ENCODE measurements around the gene PLD2.
"Not testable (repeated sequence)": the region's sequence is repeated elsewhere in the genome, so short reads cannot be mapped to it uniquely, and the experiment has no call there.

Gene PLD2

DNA sequence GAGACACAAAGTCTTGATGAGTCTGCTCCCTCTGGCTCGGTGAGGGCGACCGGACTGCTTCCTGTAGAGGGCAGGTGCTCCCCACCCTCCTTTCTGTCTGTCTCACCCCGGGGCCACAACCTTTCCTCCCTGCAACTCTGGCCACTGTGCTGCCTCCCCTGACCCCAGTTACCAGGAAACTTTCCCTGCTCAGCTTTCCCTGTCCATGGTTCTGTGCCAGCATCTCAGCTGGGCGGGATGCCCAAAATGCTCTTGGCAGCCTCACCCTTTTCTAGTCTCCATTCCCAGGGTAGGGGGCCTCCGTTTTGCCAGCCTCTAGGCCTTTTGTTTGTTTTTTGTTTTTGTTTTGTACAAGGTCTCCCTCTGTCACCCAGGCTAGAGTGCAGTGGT is 1.4 kb downstream of the PLD2 start:
- H3K9me3 Mint-ChIP-seq, result no peaks in the 10 kb centered on the region
- no peak for DNase-seq (ENCODE audit: low spot score)
- peaks cover 8% of the 10 kb centered on the region for H3K4me1 Mint-ChIP-seq (ENCODE audit: low read depth)
- H3K27ac Mint-ChIP-seq, result peak overlapping the region; percentile 15
- H3K4me3 Mint-ChIP-seq, result peak overlapping the region; percentile 75
- H3K27me3 Mint-ChIP-seq (ENCODE audit: low read depth), result no peaks in the 10 kb centered on the region
- H3K36me3 Mint-ChIP-seq (ENCODE audit: low read depth), result peaks cover 6% of the 10 kb centered on the region

DNA sequence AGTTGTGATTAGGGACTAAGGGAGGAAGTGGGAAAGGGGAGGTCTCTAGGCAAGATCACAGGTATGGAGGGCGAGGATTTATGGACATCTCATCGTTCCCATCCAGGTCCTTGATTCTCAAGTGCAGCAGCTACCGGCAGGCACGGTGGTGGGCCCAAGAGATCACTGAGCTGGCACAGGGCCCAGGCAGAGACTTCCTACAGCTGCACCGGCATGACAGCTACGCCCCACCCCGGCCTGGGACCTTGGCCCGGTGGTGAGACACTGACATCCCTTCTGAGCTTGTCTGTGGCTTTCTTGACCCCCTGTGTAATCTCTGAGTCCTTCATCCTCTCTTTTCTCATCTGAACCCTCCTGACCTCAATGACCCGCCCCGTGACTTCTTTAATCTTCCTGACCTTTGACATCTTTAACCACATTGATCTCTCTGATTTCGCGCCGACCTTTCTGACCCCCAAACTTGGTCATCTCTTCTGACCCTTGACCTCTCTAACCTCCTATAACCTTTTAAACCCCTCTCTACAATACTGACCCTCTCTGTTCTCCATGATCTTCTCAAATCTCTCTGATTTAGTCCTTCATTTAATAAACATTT is 3.8 kb downstream of the PLD2 start:
- Mint-ChIP-seq H3K9me3 (no peaks in the 10 kb centered on the region), H3K36me3 (ENCODE audit: low read depth) (peaks cover 6% of the 10 kb centered on the region), H3K4me3 (no peak overlapping the region), H3K27me3 (ENCODE audit: low read depth) (no peaks in the 10 kb centered on the region), H3K27ac (no peak overlapping the region), H3K4me1 (ENCODE audit: low read depth) (peaks cover 8% of the 10 kb centered on the region)
- DNase-seq (ENCODE audit: low spot score), result no peak

DNA sequence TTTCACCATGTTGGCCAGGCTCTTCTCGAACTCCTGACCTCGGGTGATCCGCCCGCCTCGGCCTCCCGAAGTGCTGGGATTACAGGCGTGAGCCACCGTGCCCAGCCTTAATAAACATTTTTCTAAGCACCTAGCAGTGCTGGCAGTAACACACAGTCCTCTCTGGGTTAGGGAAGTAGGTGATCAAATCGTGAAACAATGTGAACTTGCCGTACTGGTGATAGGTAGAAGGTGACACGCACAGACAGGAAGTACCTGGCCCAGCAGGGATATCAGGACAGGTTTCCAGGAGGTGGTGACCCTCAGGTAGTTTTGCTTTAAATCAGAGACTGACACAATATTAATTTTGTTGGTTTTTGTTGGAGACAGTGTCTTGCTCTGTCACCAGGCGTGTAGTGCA is 4.5 kb downstream of the PLD2 start:
- H3K27ac Mint-ChIP-seq, result no peak overlapping the region
- peaks cover 2% of the 10 kb centered on the region for H3K4me1 Mint-ChIP-seq (ENCODE audit: low read depth)
- H3K27me3 Mint-ChIP-seq (ENCODE audit: low read depth), result no peaks in the 10 kb centered on the region
- H3K4me3 Mint-ChIP-seq, result no peak overlapping the region
- H3K36me3 Mint-ChIP-seq (ENCODE audit: low read depth), result peaks cover 6% of the 10 kb centered on the region
- no peaks in the 10 kb centered on the region for H3K9me3 Mint-ChIP-seq
- DNase-seq (ENCODE audit: low spot score), result no peak

DNA sequence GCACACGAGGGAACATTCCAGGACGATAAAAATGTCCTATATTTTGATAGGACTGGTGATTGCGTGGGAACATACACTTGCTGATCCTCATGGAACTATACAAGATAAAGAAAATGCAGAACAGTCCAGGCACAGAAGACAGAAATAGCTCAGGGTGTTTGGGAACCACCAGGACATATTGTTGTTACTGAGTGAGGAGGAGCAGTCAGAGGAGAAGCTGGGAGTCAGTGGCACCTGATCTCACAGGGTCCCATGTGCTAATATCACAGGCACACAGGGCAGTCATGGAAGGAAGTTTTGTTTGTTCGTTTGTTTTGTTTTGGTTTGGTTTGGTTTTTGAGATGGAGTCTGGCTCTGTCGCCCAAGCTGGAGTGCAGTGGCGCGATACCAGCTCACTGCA is 5.7 kb downstream of the PLD2 start:
- H3K4me3 Mint-ChIP-seq, result no peak overlapping the region
- no peaks in the 10 kb centered on the region for H3K9me3 Mint-ChIP-seq
- H3K27me3 Mint-ChIP-seq (ENCODE audit: low read depth), result no peaks in the 10 kb centered on the region
- no peak overlapping the region for H3K27ac Mint-ChIP-seq
- H3K36me3 Mint-ChIP-seq (ENCODE audit: low read depth), result peaks cover 6% of the 10 kb centered on the region
- no peak for DNase-seq (ENCODE audit: low spot score)
- H3K4me1 Mint-ChIP-seq (ENCODE audit: low read depth), result peaks cover 2% of the 10 kb centered on the region

DNA sequence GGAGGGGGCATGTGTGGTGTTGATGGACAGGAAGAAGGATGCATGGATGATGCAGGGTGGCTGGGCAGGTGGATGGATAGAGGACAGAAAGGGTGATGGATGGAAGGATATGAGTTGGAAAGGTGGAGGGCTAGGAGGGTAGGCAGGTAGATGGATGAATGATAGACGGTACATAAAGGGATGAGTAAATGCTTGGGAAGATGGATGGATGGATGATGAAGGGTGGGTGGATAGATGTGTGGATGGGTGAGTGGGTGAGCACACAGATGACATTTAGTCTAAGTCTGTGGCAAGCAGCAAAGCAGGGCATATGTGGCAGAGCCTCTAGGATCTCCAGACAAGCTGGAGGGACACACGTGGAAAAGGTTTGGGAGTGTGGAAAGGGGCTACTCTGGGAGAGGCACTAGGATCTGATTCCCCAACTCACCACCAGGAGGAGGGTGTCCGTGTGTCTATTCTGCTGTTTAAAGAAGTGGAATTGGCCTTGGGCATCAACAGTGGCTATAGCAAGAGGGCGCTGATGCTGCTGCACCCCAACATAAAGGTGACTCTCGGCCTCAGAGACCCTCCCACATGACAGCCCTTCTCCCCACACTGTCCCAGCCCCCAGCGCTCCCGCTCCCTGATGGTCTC is 8.2 kb downstream of the PLD2 start:
- no peaks in the 10 kb centered on the region for H3K27me3 Mint-ChIP-seq (ENCODE audit: low read depth)
- DNase-seq (ENCODE audit: low spot score), result no peak
- H3K36me3 Mint-ChIP-seq (ENCODE audit: low read depth), result peaks cover 3% of the 10 kb centered on the region
- H3K4me3 Mint-ChIP-seq, result no peak overlapping the region
- H3K27ac Mint-ChIP-seq, result no peak overlapping the region
- H3K4me1 Mint-ChIP-seq (ENCODE audit: low read depth), result peaks cover 2% of the 10 kb centered on the region
- H3K9me3 Mint-ChIP-seq, result no peaks in the 10 kb centered on the region

DNA sequence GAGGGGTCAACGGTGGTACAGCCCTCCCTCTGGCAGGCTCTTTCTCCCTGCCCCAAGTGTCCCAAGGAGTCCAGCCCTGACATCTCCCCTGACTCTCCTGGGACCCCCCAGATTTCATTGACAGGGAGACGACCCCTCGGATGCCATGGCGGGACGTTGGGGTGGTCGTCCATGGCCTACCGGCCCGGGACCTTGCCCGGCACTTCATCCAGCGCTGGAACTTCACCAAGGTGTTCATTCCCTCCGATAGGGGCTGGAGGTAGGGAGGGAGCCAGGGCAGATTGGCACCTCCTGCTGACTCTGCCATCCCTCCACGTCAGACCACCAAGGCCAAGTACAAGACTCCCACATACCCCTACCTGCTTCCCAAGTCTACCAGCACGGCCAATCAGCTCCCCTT is 9.9 kb downstream of the PLD2 start:
- Mint-ChIP-seq H3K27ac (no peak overlapping the region), H3K9me3 (no peaks in the 10 kb centered on the region), H3K4me1 (ENCODE audit: low read depth) (no peaks in the 10 kb centered on the region), H3K4me3 (no peak overlapping the region), H3K27me3 (ENCODE audit: low read depth) (no peaks in the 10 kb centered on the region), H3K36me3 (ENCODE audit: low read depth) (no peaks in the 10 kb centered on the region)
- DNase-seq (ENCODE audit: low spot score), result no peak

DNA sequence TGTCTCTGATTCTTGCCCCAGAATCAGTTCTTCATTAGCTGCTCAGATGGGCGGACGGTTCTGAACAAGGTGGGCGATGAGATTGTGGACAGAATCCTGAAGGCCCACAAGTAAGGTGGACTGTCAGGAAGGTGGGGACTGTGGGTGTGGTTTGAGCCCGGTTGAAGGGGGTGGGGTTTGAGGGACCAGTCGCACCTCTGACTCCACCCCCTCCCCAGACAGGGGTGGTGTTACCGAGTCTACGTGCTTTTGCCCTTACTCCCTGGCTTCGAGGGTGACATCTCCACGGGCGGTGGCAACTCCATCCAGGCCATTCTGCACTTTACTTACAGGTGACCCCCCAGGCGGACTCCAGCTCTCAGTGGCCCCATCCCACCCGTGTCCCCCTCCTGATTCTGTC is 11.3 kb downstream of the PLD2 start:
- Mint-ChIP-seq H3K27me3 (ENCODE audit: low read depth) (no peaks in the 10 kb centered on the region), H3K36me3 (ENCODE audit: low read depth) (no peaks in the 10 kb centered on the region), H3K4me1 (ENCODE audit: low read depth) (no peaks in the 10 kb centered on the region), H3K27ac (no peak overlapping the region), H3K4me3 (no peak overlapping the region), H3K9me3 (no peaks in the 10 kb centered on the region)
- no peak for DNase-seq (ENCODE audit: low spot score)

DNA sequence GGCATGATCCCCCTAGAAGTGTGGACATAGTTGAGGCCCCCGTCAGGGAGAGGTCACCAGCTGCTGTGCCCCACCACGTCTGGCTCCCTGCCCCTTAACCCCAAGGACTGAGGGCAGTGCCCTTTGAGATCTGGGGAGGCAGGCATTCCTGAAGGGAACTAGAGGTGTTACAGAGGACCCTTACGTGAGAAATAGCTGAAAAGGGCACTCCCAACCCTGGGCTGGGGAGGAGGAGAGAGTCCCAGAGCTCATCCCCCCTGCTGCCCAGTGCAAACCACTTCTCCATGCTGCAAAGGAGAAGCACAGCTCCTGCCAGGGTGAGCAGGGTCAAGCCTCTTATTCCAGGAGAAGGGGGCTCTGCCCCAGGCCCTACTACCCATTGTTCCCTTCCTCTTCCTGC is 15.9 kb downstream of the PLD2 start:
- Mint-ChIP-seq H3K27me3 (ENCODE audit: low read depth) (no peaks in the 10 kb centered on the region), H3K36me3 (ENCODE audit: low read depth) (no peaks in the 10 kb centered on the region), H3K27ac (no peak overlapping the region), H3K9me3 (no peaks in the 10 kb centered on the region), H3K4me3 (no peak overlapping the region), H3K4me1 (ENCODE audit: low read depth) (no peaks in the 10 kb centered on the region)
- DNase-seq (ENCODE audit: low spot score), result no peak

DNA sequence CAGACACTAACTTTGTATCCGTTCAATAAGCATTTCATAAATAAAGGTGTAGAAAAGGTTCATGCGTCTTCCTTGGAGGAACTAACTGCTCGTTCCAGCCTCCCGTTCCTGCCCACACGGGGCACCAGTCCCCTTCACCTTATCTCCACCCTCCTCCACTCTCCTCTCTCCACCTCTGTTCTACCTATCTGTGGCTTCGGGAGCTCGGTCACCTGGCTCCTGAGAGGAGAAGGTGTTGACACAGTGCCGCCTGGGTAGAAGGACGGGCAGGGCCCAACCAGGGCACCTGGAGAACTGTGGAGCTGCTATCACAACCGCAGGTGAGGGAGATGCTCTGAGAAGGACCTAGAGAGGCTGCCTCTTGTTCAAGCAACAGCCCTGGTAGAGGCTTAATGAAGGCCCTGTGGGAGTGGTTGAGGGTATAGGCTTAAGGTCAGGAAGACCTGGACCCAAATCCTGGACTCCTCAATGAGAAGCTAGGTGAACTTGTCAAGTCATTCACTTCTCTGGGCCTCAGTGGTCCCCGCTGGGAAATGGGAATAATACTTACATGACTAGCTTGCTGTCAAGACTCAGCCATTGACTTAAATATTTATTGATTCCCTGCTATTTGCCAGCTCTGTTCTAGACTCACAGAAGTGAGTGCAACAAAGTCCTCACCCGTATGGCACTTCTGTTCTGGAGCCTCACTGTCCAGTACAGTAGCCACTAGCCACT is 16.6 kb downstream of the PLD2 start:
- peaks cover under 1% of the 10 kb centered on the region for H3K27me3 Mint-ChIP-seq (ENCODE audit: low read depth)
- H3K36me3 Mint-ChIP-seq (ENCODE audit: low read depth), result no peaks in the 10 kb centered on the region
- no peaks in the 10 kb centered on the region for H3K9me3 Mint-ChIP-seq
- DNase-seq (ENCODE audit: low spot score), result no peak
- H3K27ac Mint-ChIP-seq, result no peak overlapping the region
- H3K4me3 Mint-ChIP-seq, result no peak overlapping the region
- H3K4me1 Mint-ChIP-seq (ENCODE audit: low read depth), result no peaks in the 10 kb centered on the region

DNA sequence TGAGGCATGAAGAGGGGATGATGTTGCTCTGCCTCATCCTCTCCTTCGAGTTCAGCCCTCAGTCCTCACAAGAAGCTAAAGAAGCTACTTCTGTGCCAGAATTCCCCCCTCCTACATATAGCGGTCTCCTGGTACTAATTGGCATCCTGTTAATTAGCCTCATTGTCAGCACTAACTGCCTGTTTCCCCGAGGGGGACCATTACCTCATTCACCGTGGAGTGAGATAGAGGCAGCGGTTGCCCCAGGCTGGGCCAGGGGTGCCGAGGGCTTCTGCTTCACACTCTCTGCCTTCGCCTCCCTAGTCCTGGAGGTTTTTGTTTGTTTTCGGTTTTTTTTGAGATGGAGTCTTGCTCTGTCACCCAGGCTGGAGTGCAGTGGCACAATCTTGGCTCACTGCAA is 20.4 kb downstream of the PLD2 start:
- Mint-ChIP-seq H3K9me3 (no peaks in the 10 kb centered on the region), H3K4me3 (no peak overlapping the region), H3K27ac (no peak overlapping the region), H3K4me1 (ENCODE audit: low read depth) (no peaks in the 10 kb centered on the region), H3K36me3 (ENCODE audit: low read depth) (no peaks in the 10 kb centered on the region), H3K27me3 (ENCODE audit: low read depth) (peaks cover 3% of the 10 kb centered on the region)
- DNase-seq (ENCODE audit: low spot score), result no peak

DNA sequence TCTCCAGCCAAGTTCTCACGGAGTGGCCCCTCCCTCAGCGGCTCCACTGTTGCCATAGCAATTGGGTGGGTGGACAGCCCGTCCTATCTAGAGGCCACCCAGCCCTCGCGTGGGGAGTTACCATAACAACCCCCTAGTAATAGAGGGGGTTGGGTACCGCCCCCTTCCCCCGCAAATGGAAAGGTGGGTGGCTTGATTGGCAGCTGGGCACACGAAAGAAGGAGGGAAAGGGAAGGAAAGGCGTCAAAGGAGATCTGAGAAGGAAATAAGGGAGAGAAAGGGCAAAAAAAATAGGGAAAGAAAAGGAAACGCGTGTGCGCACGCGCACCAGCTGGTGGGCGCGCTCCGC is 25.9 kb downstream of the PLD2 start:
- peaks cover 30% of the 10 kb centered on the region for H3K4me1 Mint-ChIP-seq (ENCODE audit: low read depth)
- not testable (repeated sequence) for H3K36me3 Mint-ChIP-seq (ENCODE audit: low read depth); H3K9me3 Mint-ChIP-seq; H3K27me3 Mint-ChIP-seq (ENCODE audit: low read depth); DNase-seq (ENCODE audit: low spot score)
- peak overlapping the region; percentile 90 for H3K27ac Mint-ChIP-seq
- peak overlapping the region; percentile 86 for H3K4me3 Mint-ChIP-seq

DNA sequence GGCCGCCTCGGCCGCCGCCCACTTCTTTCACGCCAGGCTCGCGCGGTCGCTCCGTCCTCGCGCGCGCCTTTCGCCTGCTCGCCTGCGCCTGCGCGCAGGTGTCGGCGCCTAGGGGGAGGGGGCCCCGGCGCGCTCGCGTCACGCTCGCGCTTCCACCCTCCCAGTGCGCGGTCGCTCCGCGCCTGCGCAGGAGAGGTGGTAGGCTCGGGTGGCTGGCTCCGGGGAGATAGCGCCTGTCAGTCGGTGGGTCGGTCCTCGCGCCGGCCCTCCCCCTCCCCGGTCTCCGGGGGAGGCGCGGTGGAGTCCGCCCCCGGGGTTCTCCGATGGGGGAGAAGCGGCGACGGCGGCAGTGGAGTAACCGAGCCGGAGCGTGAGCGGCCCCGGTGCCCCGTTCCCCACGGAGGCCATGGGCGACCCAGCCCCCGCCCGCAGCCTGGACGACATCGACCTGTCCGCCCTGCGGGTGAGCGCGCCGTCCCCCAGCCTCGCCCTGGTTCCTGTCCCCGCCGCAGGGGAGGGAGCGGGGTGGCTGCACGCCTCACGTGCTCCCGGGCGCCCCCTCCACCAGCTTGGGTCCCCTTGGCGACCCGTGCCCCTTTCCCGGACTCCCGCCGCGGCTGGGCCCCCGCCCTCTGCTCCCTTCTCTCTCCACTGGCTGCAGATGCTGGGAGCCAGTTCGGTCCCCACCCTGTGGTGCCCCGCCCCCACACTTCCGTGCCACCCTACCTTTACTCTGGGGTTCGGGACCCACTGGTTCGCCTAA is 26.4 kb downstream of the PLD2 start, which contains the start of gene MINK1:
Gene MINK1 (plus strand): TSS at position 163 of the 763 bp plus-strand sequence. CDS start 244 bp downstream, at position 407.
- Mint-ChIP-seq H3K4me1 (ENCODE audit: low read depth) (peaks cover 33% of the 10 kb centered on the region), H3K27ac (peak within 1 kb of the TSS; percentile 90), H3K9me3 (no peaks in the 10 kb centered on the region), H3K36me3 (ENCODE audit: low read depth) (peaks cover 6% of the 10 kb centered on the region), H3K4me3 (peak within 1 kb of the TSS; percentile 95), H3K27me3 (ENCODE audit: low read depth) (peaks cover 3% of the 10 kb centered on the region)
- DNase-seq (ENCODE audit: low spot score), result peak; percentile 88

DNA sequence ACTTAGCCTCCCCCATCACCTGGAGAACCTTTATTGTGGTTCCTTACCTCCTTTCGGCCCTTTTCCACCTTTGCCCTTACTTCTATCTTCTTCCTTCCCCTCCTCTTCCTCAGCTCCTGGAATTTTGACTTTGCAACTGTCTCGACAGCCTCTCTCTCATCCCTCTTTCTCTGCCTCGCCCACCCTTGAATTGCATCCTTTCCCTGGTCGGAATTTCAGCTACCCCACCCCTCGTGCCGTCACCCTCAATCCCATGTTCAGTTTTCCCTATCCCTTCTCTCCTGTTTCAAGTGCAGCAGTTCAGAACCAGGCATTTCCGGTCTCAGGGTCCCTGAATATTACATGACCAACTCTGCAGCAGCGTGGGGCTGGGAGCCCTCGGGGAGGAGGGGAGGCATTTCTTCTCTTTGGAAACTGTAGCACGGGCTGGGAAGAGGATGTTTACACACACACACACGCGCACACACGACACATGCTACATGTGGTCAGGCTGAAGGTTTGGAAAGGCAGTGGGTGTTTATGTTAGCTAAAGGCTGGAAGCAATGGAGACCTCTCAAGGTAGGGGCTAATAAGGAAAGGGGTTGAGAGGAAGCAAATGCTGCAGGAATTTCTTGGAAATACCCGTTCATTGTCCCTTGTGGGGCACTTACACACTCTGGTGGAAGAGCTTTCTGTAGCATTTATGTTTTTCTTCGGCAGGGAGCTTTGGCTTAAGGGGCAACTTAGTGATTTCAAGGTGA is 27.2 kb downstream of the PLD2 start:
- Mint-ChIP-seq H3K4me3 (peak overlapping the region; percentile 95), H3K27ac (peak overlapping the region; percentile 70), H3K27me3 (ENCODE audit: low read depth) (no peaks in the 10 kb centered on the region), H3K9me3 (no peaks in the 10 kb centered on the region), H3K4me1 (ENCODE audit: low read depth) (peaks cover 33% of the 10 kb centered on the region), H3K36me3 (ENCODE audit: low read depth) (peaks cover 7% of the 10 kb centered on the region)
- no peak for DNase-seq (ENCODE audit: low spot score)
